Vagina (tissue), 2 donors: Measurements from ENCODE around the gene SLC35G2. TPM values are rescaled to one million over a fixed set of nuclear protein-coding genes. Genes with fewer than 3 reads are reported as not detected.
A peak's percentile ranks its signal among the peaks of the same experiment; 100 is the strongest.

Experiments used
- DNase-seq, 2 donors: peaks; one replicate each; pipeline ENCODE4 v3.0.0-alpha.2; 2017; ENCODE audit errors: extremely low spot score in 2 of 2
- H3K27ac ChIP-seq: fragments of 200-600 bp; sonication (generic); one replicate; pipeline ENCODE4 v1.5.1; 2019
- H3K27me3 ChIP-seq: fragments of 200-600 bp; sonication (generic); one replicate; pipeline ENCODE4 v1.5.1; 2019
- H3K36me3 ChIP-seq, 2 donors: fragments of 200-600 bp; sonication (generic); one replicate each; pipeline ENCODE4 v1.5.1; 2017 to 2019
- H3K4me1 ChIP-seq: fragments of 200-600 bp; sonication (generic); one replicate; pipeline ENCODE4 v1.5.1; 2019
- H3K4me3 ChIP-seq, 2 donors: fragments of 200-600 bp; sonication (generic); 1 replicate in 1 of 2; 2 replicates in 1 of 2; pipeline ENCODE4 v1.5.1; 2016 to 2019
- H3K9me3 ChIP-seq: fragments of 200-600 bp; sonication (generic); one replicate; pipeline ENCODE4 v1.5.1; 2019
- POLR2A ChIP-seq, 2 donors: fragments of 450-650 bp; IDR thresholded peaks; one replicate each; pipeline ENCODE4 v1.6.1; 2017; ENCODE audit warnings: antibody characterized with exemption in 2 of 2, mild to moderate bottlenecking in 2 of 2, moderate library complexity in 2 of 2
- POLR2AphosphoS5 ChIP-seq, 2 donors: sonication (generic); formaldehyde crosslinking; IDR thresholded peaks; one replicate each; pipeline ENCODE4 v1.9.0; 2017; ENCODE audit warnings: antibody characterized with exemption in 2 of 2, mild to moderate bottlenecking in 2 of 2, low read depth in 1 of 2; ENCODE audit not compliant: insufficient read depth in 1 of 2
- intact Hi-C: fragments of 100-400 bp; cut with DNase I; formaldehyde crosslinking; loops from one replicate; pipeline ENCODE4 v1.15.1; 2023
- total RNA-seq: library from RNA; depleted of rRNA; stranded (reverse); fragments of >200 nt; gene quantifications from one replicate; pipeline ENCODE4 v1.2.3, GENCODE V29; 2016
- TF ChIP-seq, protein P1 (sequence below), 3 experiments: fragments of 450-650 bp in 2 of 3; fragments of 200-600 bp in 1 of 3; sonication (generic) in 1 of 3; IDR thresholded peaks; one replicate each; pipeline ENCODE4 v1.5.1; 2017 to 2019; ENCODE audit warnings: antibody characterized with exemption in 3 of 3, mild to moderate bottlenecking in 2 of 3, moderate library complexity in 2 of 3

Gene SLC35G2
- total RNA-seq, 1 donor from 2014 or later, result 9.3 TPM

DNA sequence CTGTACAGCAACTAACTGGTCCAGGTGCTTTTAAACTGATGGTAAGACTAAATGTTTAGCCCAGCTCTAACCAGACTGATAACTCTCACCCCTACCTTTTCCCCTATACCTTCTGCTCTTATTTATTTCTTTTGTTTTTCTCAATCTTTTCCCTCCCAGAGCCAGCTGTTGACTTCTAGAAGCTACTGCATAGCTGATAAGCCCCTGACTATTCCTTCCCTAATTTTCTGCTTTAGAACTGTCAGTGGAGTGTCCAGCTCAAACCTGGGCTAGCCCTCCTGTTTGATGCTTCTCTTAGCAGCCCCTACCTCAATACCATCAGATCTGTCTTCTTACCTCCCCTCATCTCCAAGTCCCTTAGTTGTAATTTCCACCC is 20.6 kb downstream of the SLC35G2 start:
- H3K4me1 ChIP-seq, result peaks cover 17% of the 10 kb centered on the region
- H3K27ac ChIP-seq, result no peak overlapping the region
- intact Hi-C loops, result no loop called here

DNA sequence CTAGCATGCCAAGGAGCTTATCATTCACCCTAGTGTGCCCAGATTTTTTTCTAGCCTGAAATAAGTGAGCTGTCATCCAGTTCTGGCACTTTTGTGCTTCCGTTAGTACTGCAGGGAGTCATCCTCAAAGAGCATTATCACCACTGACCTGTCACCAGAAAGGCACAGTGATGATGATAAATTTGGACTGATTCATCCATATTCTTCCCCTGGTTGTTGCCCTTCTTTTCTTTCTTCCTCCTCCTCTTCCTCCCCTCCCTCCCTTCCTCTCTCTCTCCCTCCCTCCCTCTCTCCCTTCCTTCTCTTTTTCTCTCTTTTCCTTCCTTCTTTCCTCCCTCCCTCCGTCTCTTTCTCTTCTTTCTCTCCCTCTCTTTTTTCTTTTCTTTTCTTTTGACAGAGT is 21.3 kb downstream of the SLC35G2 start:
- H3K36me3 ChIP-seq, result no peaks in the 10 kb centered on the region
- intact Hi-C loops, result no loop called here
- no peak overlapping the region for H3K27ac ChIP-seq
- no peak overlapping the region for H3K4me3 ChIP-seq
- no peak for DNase-seq
- H3K4me1 ChIP-seq, result peaks cover 16% of the 10 kb centered on the region
- H3K27me3 ChIP-seq, result no peaks in the 10 kb centered on the region
- no peaks in the 10 kb centered on the region for H3K9me3 ChIP-seq
- TF ChIP-seq, protein P1, sequence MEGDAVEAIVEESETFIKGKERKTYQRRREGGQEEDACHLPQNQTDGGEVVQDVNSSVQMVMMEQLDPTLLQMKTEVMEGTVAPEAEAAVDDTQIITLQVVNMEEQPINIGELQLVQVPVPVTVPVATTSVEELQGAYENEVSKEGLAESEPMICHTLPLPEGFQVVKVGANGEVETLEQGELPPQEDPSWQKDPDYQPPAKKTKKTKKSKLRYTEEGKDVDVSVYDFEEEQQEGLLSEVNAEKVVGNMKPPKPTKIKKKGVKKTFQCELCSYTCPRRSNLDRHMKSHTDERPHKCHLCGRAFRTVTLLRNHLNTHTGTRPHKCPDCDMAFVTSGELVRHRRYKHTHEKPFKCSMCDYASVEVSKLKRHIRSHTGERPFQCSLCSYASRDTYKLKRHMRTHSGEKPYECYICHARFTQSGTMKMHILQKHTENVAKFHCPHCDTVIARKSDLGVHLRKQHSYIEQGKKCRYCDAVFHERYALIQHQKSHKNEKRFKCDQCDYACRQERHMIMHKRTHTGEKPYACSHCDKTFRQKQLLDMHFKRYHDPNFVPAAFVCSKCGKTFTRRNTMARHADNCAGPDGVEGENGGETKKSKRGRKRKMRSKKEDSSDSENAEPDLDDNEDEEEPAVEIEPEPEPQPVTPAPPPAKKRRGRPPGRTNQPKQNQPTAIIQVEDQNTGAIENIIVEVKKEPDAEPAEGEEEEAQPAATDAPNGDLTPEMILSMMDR (IDR thresholded peaks at IDR 0.05), result no peak
- TF ChIP-seq POLR2A (IDR thresholded peaks at IDR 0.05) (no peak), POLR2AphosphoS5 (IDR thresholded peaks at IDR 0.05; ENCODE audit: insufficient read depth in 1 of 2, low read depth in 1 of 2) (no peak)

More for the DNA sequence above, 20.6 kb downstream of the SLC35G2 start:
- Histone ChIP-seq H3K27me3 (no peaks in the 10 kb centered on the region), H3K4me3 (no peak overlapping the region), H3K36me3 (no peaks in the 10 kb centered on the region), H3K9me3 (no peaks in the 10 kb centered on the region)
- TF ChIP-seq, protein P1 (IDR thresholded peaks at IDR 0.05), result no peak
- TF ChIP-seq POLR2AphosphoS5 (IDR thresholded peaks at IDR 0.05; ENCODE audit: insufficient read depth in 1 of 2, low read depth in 1 of 2) (no peak), POLR2A (IDR thresholded peaks at IDR 0.05) (no peak)
- no peak for DNase-seq

- no peak for DNase-seq
- Histone ChIP-seq H3K27me3 (no peaks in the 10 kb centered on the region), H3K4me1 (no peaks in the 10 kb centered on the region), H3K36me3 (no peaks in the 10 kb centered on the region), H3K27ac (no peak overlapping the region), H3K9me3 (no peaks in the 10 kb centered on the region), H3K4me3 (no peak overlapping the region)
- no peak for TF ChIP-seq POLR2AphosphoS5 (IDR thresholded peaks at IDR 0.05; ENCODE audit: insufficient read depth in 1 of 2, low read depth in 1 of 2)
- no peak for TF ChIP-seq POLR2A (IDR thresholded peaks at IDR 0.05)
- TF ChIP-seq, protein P1 (IDR thresholded peaks at IDR 0.05), result no peak
- intact Hi-C loops, result no loop called here
Observed at GRCh38 chr3:136842294-136842693, 23.4 kb downstream of the SLC35G2 start.

DNA sequence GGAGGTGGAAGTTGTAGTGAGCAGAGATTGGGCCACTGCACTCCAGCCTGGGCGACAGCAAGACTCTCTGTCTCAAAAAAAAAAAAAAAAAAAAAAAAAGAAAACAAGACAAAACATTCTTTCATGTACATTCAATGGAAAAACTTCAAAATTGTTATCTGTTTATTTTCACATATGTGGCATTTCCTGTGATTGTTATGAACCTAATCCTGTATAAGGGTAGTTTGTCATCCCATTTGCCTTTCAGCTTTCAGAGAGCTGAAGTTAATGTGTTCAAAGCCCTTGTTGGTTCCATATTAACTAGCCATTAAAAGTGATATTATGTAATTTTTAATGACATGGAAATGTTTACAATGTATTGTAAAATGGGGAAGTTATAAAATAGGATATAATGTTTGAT is 25.8 kb downstream of the SLC35G2 start:
- Histone ChIP-seq H3K9me3 (no peaks in the 10 kb centered on the region), H3K4me1 (peaks cover 5% of the 10 kb centered on the region), H3K27ac (no peak overlapping the region), H3K36me3 (no peaks in the 10 kb centered on the region), H3K4me3 (no peak overlapping the region), H3K27me3 (no peaks in the 10 kb centered on the region)
- DNase-seq, result no peak
- intact Hi-C loops, result no loop called here
- TF ChIP-seq, protein P1 (IDR thresholded peaks at IDR 0.05), result no peak
- no peak for TF ChIP-seq POLR2AphosphoS5 (IDR thresholded peaks at IDR 0.05; ENCODE audit: insufficient read depth in 1 of 2, low read depth in 1 of 2)
- no peak for TF ChIP-seq POLR2A (IDR thresholded peaks at IDR 0.05)

DNA sequence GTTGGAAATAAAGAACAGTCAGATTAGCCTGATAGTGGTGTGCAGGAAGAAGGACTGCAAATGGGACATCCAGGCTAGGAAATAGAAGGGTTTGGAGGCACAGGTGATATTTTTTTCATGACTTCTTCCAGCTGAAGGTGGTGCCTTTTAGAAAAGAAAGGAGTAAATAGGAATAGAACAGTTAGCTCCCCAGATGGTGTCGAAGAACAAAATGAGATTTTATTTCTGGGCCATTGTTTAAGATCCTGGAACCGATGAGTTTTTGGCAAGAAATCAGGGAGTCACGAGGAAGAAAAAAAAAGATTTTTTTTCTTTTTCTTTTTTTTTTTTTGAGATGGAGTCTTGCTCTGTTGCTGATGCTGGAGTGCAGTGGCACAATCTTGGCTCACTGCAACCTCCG is 33.3 kb downstream of the SLC35G2 start:
- H3K36me3 ChIP-seq, result no peaks in the 10 kb centered on the region
- no peak overlapping the region for H3K27ac ChIP-seq
- intact Hi-C loops, result no loop called here
- peaks cover 13% of the 10 kb centered on the region for H3K4me1 ChIP-seq
- TF ChIP-seq, protein P1 (IDR thresholded peaks at IDR 0.05), result no peak
- TF ChIP-seq POLR2AphosphoS5 (IDR thresholded peaks at IDR 0.05; ENCODE audit: insufficient read depth in 1 of 2, low read depth in 1 of 2) (peak in 1 of 2 donors; percentile 45), POLR2A (IDR thresholded peaks at IDR 0.05) (no peak)
- no peaks in the 10 kb centered on the region for H3K9me3 ChIP-seq
- H3K4me3 ChIP-seq, result no peak overlapping the region
- no peaks in the 10 kb centered on the region for H3K27me3 ChIP-seq
- no peak for DNase-seq
